Vagina (tissue), 2 donors: ENCODE data around the gene HRH3.

Experiments used
- CTCF ChIP-seq, 3 experiments: fragments of 450-650 bp in 2 of 3; fragments of 200-600 bp in 1 of 3; sonication (generic) in 1 of 3; IDR thresholded peaks; one replicate each; pipeline ENCODE4 v1.5.1; 2017 to 2019; ENCODE audit warnings: antibody characterized with exemption in 3 of 3, mild to moderate bottlenecking in 2 of 3, moderate library complexity in 2 of 3
- POLR2A ChIP-seq, 2 donors: fragments of 450-650 bp; IDR thresholded peaks; one replicate each; pipeline ENCODE4 v1.6.1; 2017; ENCODE audit warnings: antibody characterized with exemption in 2 of 2, mild to moderate bottlenecking in 2 of 2, moderate library complexity in 2 of 2
- POLR2AphosphoS5 ChIP-seq, 2 donors: sonication (generic); formaldehyde crosslinking; IDR thresholded peaks; one replicate each; pipeline ENCODE4 v1.9.0; 2017; ENCODE audit warnings: antibody characterized with exemption in 2 of 2, mild to moderate bottlenecking in 2 of 2, low read depth in 1 of 2; ENCODE audit not compliant: insufficient read depth in 1 of 2

GRCh38 chr20:62210496-62210855, 9.6 kb downstream of the HRH3 start:
- no peak for TF ChIP-seq CTCF (IDR thresholded peaks at IDR 0.05)
- no peak for TF ChIP-seq POLR2A (IDR thresholded peaks at IDR 0.05)
- TF ChIP-seq POLR2AphosphoS5 (IDR thresholded peaks at IDR 0.05; ENCODE audit: insufficient read depth in 1 of 2, low read depth in 1 of 2): no peak
